HG02798 (cell line): ENCODE data around the gene C10orf90.

Experiments
- ATAC-seq: cut with Tn5 transposase; IDR thresholded peaks from one replicate; pipeline ENCODE4 v1.9.1; 2021; ENCODE audit warnings: mild to moderate bottlenecking; ENCODE audit not compliant: unreplicated experiment, poor library complexity

C10orf90 gene

GRCh38 chr10:126674741-126675515 lies 4.4 kb upstream of the C10orf90 start:
- ATAC-seq = no peak

GRCh38 chr10:126673565-126673964 lies 3.1 kb upstream of the C10orf90 start:
- no peak for ATAC-seq

DNA sequence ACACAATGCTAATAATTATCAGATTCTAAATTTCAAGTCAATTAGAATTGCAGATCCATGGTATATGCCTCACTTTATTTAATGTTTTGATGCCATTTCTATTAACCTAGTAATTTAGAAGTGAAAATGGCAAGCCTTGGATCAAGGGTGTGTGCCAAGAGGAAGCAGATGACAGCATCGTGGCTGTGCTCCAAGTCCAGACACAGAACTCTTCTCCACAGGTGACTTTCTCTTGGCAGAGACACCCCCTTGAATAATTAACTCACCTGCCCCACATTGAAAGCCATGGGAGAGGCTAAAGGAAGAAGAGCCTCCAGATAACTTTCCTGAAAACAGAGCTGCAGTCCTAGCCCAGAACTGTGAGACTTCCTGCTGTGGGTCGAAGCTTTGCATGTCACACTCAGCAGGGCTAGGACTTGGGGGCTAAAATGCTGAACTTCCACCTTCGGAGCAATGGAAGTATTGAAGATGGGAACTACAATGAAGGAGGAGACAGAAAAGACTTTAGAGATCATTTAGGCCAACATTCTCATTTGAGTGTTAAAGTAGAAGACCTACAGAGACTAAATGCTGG lies 996 bp upstream of the C10orf90 start:
- ATAC-seq = no peak

DNA sequence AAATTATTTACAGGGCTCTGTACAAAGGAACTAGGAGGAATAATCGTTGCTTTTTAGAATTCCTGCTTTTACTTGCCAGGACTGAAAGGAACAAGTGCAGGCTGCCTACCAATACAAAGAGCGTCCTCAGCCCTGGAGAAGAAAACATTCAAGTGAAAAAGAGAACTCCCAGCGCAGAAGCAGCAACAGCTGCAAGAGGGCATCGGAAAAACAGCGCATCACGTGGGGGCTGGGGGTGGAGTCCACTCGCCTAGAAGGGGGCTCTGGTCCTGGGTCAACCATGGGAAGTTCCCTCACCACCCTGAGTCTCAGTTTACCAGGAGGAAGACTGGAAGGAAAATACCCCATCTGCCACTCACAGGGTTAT lies 385 bp upstream of the C10orf90 start:
- no peak for ATAC-seq

DNA sequence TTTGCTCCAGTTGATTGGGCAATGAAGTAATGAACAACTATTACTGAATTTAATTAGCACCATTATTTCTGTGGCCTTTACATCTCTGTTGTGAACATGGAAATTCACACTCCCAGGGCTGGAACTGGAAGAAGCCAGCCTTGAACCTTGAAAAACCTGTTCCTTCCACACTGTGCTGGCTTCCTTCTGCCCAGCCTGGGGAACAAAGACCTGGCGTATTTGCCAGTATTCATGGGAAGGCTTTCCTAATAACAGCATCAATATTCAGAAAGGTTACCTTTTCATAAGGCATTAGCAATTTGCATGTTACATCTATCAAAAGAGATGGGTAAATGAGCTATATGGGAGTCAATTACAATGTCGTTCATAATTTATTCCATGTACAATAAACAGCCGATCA lies 1.3 kb downstream of the C10orf90 start:
- no peak for ATAC-seq

DNA sequence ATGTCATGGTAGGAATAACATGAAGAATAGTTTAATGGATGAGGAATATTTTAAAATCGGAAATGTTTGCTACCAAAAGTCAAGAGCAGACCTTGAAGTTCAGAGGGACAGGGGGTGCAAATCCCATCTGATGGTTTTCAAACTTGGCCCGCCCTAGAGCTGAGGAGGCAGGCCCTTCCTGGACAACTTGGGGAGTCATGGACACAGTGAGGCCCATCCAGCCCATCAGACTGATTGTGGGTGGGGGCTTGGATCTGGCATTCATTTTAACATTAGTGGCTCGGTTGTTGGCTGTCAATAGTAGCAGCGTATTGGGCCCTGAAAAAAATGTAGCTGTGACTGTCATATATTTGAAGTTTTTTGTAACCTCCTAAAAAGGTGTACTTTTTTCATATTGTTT lies 2.0 kb downstream of the C10orf90 start:
- no peak for ATAC-seq

- no peak for ATAC-seq
Observed at GRCh38 chr10:126667568-126667967, 2.9 kb downstream of the C10orf90 start.

GRCh38 chr10:126665207-126665606 lies 5.3 kb downstream of the C10orf90 start:
- ATAC-seq = no peak

- ATAC-seq = no peak
Observed at GRCh38 chr10:126663880-126664279, 6.6 kb downstream of the C10orf90 start.

DNA sequence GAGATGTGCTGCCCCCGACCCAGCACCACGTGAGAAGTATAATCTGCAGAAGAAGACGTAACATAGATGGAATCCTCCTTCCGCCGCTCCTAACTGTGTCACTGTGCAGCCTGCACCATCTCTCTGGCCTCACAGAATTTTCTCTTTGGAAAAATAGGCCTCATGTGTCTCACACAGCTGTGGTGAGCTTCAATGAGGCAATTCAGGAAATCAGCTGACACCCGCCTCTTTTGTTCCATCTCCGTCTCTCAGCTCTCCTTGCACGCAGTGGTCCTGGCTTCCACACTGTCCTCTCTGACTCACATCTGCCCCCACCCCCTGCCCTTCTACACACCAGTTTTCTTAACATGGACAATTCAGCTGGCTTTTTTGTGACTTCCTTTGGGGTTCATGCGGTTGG lies 7.2 kb downstream of the C10orf90 start:
- no peak for ATAC-seq

- no peak for ATAC-seq
Observed at GRCh38 chr10:126661841-126662515, 8.5 kb downstream of the C10orf90 start.

DNA sequence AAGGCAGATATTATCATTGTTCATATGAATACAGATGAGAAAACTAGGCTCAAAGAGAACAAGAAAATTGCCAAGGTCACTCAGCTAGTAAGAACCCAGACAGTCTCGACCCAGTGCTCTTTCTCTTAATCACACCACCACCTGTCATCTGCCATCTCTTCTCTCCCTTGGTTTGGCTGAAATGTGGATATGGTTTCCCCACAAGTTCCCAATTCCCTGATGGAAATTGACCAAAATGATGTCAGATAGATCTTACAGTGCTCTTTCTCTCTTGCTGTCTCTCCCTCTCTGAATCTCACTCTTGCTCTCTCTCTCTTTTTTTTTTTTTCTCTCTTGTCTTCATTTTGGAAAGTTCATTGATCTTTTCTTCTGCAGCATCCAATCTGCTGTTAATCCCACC lies 9.1 kb downstream of the C10orf90 start:
- ATAC-seq = no peak

DNA sequence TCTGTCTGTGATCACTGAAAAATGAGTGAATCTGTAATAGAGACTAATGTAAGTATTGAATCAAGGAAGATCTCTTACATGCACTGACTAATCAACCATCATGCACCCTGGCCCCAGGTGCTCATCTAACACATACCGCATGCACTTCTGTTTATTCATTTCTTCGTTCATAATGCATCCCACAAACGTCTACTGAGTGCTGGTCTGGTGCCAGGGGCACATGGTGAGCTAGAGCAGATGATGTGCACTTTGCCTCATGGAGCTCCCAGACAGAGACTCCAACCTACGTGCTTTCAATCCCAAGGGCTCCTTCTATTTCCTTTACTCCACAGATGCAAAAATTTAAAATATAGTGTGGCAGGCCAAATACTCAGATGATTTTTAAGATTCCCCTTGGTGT lies 10.7 kb downstream of the C10orf90 start:
- ATAC-seq = no peak

GRCh38 chr10:126658928-126659327 lies 11.6 kb downstream of the C10orf90 start:
- no peak for ATAC-seq

- no peak for ATAC-seq
Observed at GRCh38 chr10:126654579-126654978, 15.9 kb downstream of the C10orf90 start.

DNA sequence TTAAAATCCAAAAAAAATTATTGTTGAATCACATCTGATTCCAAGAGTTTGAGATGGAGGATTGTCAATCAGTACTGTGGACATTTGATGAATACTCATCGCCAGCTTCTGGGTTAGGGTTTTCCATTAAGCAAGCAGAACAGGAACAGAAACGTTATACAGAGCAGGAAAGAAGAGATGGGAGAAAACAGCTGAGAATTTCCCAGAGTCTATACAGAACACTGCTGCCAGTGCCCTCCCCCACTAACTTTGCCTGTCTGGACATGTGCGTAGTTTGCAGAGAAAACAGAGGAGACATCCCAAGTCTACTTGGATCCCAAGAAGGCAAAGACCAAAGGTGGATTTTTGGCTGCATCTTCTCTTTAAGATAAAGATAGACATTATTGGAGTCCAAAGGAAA lies 19.0 kb downstream of the C10orf90 start:
- no peak for ATAC-seq

GRCh38 chr10:126650161-126650560 lies 20.3 kb downstream of the C10orf90 start:
- no peak for ATAC-seq

DNA sequence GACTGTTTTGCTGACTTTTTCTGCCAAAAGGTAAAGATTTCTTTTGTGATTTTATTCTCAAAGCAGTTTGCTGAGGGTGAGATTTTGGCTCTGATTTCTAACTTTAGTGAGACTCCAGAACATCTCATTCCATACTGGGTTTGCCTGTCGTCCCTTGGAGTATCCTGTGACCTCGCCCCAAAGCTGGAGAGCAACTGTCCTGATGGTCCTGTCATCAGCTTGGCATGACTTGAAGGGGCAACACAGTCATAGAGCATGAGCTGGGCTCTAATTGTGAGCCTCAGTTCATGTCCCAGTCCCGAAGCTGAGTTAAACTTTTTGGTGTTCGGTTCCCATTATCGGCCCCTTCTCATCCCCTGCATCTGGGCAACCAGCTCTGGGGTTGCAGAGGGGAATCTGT lies 23.4 kb downstream of the C10orf90 start:
- ATAC-seq = no peak

DNA sequence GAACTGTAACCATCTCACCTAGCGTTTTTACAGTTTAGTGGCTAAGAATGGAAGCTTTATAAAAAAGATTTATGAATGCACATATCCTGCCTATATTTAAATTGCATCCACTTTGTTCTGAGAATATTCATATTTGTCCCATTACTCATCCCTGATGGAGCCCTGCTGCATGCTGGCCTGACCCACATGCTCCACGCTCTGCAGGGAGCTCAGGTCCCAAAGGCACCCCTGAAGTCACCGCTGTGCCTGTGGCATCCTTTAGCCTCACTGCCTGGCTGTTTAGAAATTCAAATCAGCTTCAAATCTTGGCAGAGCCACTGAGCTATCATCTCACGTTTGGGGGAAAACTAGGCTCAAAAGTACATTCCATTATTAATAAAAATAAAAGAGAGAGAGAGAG lies 24.4 kb downstream of the C10orf90 start:
- no peak for ATAC-seq

- ATAC-seq = no peak
Observed at GRCh38 chr10:126640401-126640800, 30.1 kb downstream of the C10orf90 start.

- no peak for ATAC-seq
Observed at GRCh38 chr10:126639084-126639483, 31.4 kb downstream of the C10orf90 start.

- no peak for ATAC-seq
Observed at GRCh38 chr10:126638542-126638941, 32.0 kb downstream of the C10orf90 start.
